T-helper 22 cell (primary cell): ENCODE data around the gene SFRP5.

Source experiments
- DNase-seq: peaks from one replicate; pipeline ENCODE4 v3.0.0-alpha.2; 2020; ENCODE audit warnings: low read depth

SFRP5 gene

DNA sequence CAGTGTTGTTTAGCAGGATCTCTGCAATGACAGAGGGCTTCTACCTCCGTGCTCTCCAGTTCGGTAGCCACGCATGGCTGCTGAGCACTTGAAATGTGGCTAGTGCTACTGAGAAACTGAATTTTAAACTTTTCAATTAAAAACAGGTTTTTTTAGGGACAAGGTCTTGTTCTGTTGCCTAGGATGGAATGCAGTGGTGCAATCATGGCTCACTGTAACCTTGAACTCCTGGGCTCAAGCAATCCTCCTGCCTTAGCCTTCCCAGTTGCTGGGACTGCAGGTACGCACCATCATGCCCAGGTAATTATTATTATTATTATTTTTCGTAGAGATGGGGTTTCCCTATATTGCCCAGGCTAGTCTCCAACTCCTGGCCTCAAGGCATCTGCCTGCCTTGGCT lies 13.4 kb upstream of the SFRP5 start:
- no peak for DNase-seq

DNA sequence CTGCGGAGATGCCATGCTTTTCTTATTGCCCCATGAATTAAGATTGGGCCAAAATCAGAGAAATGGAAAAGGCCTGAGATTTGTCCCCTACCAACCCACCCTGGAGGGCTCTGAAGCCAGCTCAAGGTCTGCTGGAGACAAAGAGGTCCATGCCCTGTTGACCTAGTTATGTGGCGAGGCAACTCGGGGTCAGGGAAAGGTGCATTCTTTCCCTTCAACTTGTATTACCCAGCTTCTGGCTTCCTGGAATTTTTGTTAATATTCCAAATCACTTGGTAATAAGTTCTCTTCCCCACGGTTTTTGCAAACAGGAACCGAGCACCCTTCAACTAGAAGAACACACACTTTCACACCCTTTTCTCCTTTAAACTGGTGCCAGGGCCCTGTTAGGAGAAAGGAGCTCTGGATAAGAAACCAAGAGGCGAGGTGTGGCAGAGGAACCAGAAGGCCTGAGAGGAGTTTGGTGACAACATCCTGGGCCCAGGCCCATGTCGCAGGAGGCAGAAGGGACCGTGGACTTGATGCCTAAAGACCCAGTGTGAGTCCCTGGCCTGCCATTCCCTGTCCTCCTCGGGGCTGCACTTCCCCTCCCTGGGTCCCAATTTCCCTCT lies 12.5 kb upstream of the SFRP5 start:
- no peak for DNase-seq

DNA sequence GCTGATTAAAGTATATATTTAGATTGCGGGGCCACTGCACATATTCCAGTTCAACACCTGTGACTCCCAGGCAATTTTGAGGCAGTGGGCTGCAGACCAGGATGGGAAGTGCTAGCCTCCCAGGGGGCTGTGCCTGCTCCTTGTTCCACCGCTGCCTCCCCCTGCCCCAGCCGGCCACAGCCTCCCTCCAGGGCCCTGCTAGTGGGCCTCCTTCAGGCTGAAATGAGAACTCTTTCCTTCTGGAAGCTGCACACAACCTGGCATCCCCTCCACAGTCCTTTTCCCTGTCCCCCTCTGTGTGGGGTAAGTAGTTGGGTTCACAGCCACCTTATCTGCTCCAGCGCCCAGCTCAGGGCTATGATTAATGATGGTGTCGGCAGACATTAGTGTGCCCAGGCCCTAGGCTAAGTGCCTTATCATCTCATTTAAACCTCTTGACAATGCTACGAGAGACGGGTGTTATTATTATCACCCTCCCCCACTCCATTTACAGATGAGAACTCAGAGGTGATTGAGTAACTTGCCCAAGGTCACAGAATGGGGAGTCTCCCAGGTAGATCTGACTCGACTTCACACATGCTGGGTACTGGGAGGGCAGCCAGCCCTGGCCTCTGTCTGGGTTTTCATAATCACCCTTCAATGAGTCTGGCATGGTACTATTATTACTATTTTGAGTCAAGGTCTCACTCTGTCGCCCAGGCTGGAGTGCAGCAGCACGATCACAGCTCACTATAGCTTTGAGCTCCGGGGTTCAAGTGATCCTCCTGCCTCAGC lies 10.8 kb upstream of the SFRP5 start:
- DNase-seq: no peak

DNA sequence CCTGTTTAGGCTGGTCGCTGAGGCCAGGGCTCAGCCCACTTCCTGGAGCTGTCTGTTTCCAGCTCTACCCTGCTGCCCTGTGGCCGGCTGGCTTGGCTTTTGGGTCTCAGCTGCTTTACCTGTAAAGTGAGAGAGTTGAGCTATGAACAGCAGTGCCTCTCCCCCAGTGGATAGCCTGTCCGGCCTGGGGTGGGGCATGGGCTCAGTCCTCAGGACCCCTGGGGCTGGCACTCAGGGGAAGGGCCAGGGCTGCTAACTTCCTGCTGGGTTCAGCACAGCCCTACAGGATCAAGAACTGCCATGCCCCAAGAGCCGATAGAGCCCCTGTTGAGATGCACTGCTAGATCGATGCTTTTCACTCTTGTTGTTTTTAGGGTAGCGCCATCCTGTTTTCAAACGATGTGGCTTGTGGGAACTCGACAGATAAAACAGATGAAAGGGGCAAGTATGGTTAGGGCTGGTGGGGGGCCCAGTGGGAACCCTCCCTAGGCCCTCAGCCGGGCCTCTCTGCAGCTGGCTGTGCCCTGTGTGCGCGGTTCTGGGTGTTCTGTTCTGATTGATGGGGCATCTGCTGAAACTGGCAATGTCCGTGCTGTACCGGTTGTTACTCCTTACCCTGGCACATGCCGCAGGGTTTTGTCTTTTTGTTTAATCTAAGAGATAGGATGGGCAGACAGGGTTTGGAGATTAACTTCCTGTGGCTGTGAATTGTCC lies 10.0 kb upstream of the SFRP5 start:
- DNase-seq: no peak

DNA sequence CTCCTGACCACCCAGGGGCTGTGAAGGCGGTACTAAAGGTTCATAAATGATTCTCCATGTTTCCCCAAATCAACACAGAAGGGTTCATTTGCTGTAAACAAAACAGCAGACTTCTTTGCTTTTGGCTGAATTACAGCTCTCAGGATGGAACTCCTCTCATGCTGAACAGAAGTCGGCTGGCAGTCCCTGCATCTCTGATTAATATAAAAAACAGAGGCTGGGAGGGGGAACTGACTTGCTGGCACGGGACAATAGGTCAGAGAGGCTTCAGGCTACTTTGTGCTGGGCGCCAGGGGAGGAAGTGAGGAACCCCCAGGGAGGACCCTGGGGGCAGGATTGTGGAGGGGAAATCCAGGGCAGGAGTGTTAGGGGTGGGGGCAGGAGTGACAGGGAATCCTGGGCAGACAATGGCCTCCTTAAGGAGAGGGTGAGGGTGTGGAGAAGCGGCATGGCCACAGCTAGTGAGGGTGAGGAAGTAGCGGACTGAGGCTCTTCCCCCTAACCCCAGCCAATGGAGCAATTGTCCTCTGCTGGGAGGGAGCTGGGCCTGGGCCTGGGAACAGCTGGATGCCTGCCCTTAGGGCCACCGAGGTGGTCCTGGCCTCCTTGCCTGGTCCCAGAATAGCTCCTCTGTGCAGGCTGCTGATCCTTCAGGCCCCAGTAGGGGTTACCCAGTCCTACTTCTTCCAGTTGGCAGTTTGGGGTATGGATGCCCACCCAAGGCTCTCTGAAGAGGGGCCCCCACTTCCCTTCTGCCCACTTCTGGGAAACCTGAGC lies 9.2 kb upstream of the SFRP5 start:
- no peak for DNase-seq

DNA sequence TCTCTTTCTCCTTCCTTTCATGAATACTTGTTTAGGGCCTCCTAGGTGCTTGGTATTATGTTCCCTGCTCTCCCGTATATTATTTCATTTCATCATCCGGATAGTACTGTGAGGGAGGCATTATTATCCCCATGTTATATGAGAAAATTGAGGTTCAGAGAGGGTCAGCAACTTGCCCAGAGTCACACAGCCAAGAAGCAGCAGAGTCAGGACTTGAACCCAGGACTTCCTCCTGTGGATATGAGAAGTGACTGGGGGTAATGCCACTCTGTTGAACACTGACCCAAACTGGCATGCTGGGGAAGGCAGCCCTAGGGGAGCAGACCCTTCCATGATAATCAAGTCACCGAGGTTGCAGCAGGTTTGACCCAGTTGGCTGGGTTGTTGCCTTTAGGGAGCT lies 8.2 kb upstream of the SFRP5 start:
- no peak for DNase-seq

DNA sequence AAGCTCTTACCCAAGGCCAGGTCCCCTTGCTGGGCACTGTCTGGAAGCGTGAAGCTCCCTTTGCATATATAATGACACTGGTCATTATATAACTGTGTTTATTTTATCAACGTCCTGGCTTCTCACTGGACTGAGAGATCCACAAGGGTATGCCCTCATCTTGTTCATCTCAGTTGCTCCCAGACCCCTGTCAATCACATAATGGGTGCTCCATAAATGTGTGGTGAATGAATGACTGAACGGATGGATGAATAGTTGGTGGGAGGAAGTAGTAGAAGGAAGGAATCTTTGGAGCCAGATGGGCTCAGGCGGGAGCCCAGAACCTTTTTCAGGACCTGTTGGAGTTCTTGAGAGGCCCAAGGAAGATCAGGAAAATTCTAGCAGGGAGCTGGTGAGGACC lies 7.7 kb upstream of the SFRP5 start:
- DNase-seq: no peak

GRCh38 chr10:97778452-97779302 lies 6.9 kb upstream of the SFRP5 start:
- no peak for DNase-seq

GRCh38 chr10:97777143-97777542 lies 5.3 kb upstream of the SFRP5 start:
- no peak for DNase-seq

DNA sequence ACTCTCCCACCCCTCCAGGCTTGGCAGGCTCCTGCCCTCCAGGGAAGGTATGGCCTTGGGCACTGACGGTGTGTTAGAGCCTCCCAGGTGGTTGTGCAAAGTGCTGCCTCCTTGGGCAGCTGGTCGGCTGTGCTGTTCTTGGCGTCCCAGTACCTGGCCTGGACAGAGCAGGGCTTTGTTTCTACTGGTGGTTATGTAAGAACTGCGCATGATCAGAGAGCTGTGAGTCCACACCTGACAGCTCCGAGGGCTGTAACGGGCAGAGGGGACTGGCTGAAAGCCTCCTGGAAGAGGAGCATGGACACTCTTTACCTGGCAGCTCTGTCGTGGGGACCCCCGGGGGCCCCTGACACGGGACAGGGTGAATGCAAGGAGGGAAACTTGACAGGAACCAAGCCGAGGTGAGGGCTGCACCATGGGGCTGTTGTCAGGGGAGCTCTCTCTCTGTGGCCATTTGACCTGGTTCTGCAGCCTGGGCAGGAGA lies 3.1 kb upstream of the SFRP5 start:
- no peak for DNase-seq

DNA sequence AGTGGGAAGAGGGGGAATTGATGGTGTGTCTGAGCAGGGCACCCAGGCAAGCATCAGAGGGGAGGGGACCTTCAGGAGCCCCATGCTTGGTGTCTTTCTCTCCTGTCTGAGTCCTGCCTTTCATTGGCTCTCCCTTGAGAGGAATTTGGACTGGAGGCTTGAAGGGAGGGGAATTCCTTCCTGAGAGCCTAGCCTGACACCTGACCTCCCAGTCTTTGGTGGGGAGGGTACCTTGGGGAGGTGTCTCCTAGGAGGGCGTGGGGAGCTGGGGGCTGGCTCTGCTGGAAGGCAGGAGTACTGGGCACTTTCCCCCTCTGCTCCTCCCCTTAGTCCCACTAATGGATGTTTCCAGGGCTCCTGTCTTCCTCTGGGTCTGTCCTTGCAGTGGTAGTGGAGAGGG lies 1.3 kb upstream of the SFRP5 start:
- no peak for DNase-seq

DNA sequence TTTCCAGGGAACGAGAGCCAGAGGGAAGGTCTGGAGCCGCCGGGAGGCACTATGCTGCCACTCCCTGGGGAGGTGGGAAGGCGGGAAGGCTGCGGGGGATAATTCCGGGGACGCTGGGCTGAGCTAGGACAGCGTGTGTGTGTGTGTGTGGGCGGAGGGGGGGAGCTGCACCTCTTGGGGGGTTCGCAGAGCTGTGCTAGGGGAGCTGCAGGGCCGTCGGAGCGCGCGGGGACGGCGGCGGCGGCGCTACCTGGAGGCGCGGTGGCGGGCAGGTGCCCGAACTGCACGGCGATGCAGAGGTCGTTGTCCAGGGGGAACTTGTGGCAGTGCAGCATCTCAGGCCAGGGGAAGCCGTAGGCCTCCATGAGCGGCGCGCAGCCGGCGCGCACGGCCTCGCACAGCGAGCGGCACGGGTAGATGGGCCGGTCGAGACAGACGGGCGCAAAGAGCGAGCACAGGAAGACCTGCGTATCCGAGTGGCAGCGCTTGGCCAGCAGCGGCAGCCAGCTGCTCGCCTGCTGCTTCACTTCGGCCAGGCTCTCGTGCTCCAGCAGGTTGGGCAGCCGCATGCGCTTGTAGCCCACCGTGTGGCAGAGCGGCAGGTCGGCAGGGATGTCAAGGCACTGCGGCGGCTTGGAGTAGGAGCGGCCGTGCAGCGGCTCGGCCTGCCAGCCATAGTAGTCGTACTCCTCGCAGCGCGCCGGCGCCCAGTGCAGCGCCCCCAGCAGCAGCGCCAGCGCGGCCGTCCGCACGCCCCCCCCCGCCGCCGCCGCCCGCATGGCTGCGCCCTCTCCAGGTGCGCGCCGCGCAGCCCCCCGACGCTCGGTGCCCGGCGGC lies 526 bp downstream of the SFRP5 start:
- DNase-seq: no peak

- DNase-seq: no peak
Measured at GRCh38 chr10:97770255-97770654, 1.5 kb downstream of the SFRP5 start.

GRCh38 chr10:97768322-97769315 lies 3.2 kb downstream of the SFRP5 start:
- no peak for DNase-seq

GRCh38 chr10:97766996-97767924 lies 4.5 kb downstream of the SFRP5 start:
- DNase-seq: no peak

DNA sequence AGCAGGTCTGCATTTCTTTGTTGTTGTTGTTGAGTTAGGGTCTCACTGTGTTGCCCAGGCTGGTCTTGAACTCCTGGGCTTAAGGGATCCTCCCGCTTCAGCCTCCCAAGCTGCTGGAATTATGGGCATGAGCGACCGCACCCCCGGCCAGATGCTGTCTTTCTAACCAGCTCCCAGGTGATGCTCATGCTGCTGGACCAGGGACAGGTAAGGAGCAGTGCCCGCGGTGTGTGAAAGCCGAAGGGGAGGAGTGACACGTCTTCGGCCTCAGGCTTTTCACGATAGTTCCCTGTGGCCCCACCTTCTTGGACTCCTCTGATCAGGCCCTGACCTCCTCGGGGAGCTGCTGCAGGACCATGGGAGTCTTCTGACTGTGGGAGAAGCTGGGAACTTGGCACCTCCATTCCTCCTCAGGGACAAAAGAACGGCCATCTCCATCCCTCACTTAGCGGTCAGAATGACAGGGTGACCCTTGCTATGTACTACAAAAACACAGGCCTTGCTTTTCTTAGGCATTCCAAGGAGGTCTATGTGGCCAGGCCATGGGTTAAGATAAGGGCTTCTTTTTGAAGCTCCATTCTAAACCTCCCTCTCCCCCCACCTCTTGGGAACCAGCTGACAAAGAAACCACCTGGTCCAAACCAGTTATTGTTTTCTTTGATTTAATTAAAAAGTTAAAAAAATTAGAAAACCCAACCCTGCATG lies 5.5 kb downstream of the SFRP5 start:
- DNase-seq: no peak

GRCh38 chr10:97765201-97765600 lies 6.6 kb downstream of the SFRP5 start:
- DNase-seq: no peak
